Testis (tissue), 2 donors: Measurements from ENCODE around the gene IL5RA.

Experiments used
- POLR2A ChIP-seq: fragments of 450-650 bp; IDR thresholded peaks from one replicate; pipeline ENCODE4 v1.6.1; 2017; ENCODE audit warnings: antibody characterized with exemption, mild to moderate bottlenecking, moderate library complexity
- TF ChIP-seq, protein P1 (sequence below), 3 experiments: fragments of 450-650 bp in 2 of 3; fragments of 200-600 bp in 1 of 3; sonication (generic) in 1 of 3; IDR thresholded peaks; one replicate each; pipeline ENCODE4 v1.5.1; 2016 to 2019; ENCODE audit warnings: antibody characterized with exemption in 3 of 3, mild to moderate bottlenecking in 2 of 3, moderate library complexity in 1 of 3

DNA sequence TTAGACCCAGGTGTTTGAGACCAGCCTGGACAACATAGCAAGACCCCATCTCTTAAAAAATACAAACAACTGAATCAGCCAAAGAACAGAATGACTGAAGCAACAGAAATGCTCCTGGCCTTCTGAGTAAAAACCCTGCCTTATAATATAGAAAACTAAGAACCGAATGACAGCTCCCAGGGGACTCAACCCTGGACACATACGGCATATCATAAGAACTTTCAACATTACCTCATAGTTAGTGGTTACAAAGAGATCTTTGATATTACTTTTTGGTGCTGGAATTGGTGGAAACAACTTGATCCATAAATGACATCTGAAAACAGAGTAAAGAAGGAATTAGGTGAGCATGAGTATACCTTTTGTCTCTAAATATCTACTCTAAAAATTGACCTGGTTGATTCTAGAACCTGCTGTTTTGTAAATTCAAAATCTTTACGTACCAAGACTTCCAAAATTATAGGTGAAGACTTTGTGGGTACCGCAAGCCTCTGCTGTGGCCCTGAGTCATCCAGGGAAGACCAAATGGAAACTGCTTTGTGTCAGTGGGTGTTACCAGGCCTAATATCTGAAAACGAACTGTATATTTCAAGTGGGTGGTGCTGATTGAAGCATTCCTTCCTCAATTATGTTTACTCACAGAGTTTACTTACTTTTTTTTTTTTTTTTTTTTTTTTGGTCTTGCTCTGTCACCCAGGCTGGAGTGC is 35.5 kb downstream of the IL5RA start:
- TF ChIP-seq, protein P1, sequence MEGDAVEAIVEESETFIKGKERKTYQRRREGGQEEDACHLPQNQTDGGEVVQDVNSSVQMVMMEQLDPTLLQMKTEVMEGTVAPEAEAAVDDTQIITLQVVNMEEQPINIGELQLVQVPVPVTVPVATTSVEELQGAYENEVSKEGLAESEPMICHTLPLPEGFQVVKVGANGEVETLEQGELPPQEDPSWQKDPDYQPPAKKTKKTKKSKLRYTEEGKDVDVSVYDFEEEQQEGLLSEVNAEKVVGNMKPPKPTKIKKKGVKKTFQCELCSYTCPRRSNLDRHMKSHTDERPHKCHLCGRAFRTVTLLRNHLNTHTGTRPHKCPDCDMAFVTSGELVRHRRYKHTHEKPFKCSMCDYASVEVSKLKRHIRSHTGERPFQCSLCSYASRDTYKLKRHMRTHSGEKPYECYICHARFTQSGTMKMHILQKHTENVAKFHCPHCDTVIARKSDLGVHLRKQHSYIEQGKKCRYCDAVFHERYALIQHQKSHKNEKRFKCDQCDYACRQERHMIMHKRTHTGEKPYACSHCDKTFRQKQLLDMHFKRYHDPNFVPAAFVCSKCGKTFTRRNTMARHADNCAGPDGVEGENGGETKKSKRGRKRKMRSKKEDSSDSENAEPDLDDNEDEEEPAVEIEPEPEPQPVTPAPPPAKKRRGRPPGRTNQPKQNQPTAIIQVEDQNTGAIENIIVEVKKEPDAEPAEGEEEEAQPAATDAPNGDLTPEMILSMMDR (IDR thresholded peaks at IDR 0.05), result no peak
- TF ChIP-seq POLR2A, result no peak
